Motor neuron (in vitro differentiated cells): ENCODE data around the gene TOP3B. TPM values are rescaled to one million over a fixed set of nuclear protein-coding genes. Genes with fewer than 3 reads are reported as not detected.
A peak's percentile ranks its signal among the peaks of the same experiment; 100 is the strongest.

ENCODE experiments used
- ATAC-seq, 8 experiments: fragments of 200-7000 bp; cut with Tn5 transposase; replicated peaks in 6 of 8; 2 replicates each; pipeline ENCODE4 v1.8.0; 2021; ENCODE audit warnings: mild to moderate bottlenecking in 8 of 8, moderate library complexity in 8 of 8
- H3K27ac ChIP-seq, 2 donors: fragments of 250-450 bp; sonication (Bioruptor Pico); 2 replicates each; pipeline ENCODE4 v1.9.0; 2021; ENCODE audit warnings: antibody characterized with exemption in 2 of 2, mild to moderate bottlenecking in 2 of 2, moderate library complexity in 1 of 2
- H3K4me1 ChIP-seq, 2 donors: fragments of 250-450 bp; sonication (Bioruptor Pico); replicated peaks in 1 of 2; 2 replicates each; pipeline ENCODE4 v1.6.1; 2021; ENCODE audit warnings: antibody characterized with exemption in 2 of 2, mild to moderate bottlenecking in 2 of 2, moderate library complexity in 1 of 2
- H3K4me3 ChIP-seq, 5 donors: fragments of 250-450 bp; sonication (Bioruptor Pico); 2 replicates each; pipeline ENCODE4 v1.9.0; 2021; ENCODE audit warnings: antibody characterized with exemption in 5 of 5, mild to moderate bottlenecking in 5 of 5, moderate library complexity in 4 of 5
- WGBS, 10 experiments: fragments of 450-650 bp; shearing (Covaris generic); methylation state at CpG; one replicate each; pipeline ENCODE4 v1.0.0; 2022; 5-methylcytosine and 5-hydroxymethylcytosine counted together
- in situ Hi-C, 9 experiments: fragments of 400-800 bp; cut with MboI; loops; one replicate each; pipeline ENCODE4 v1.15.0; 2021; ENCODE audit warnings: low sequenced_read_pairs in 9 of 9, low pct_unique_long_range_greater_than_20kb in 2 of 9; ENCODE audit not compliant: unreplicated experiment in 9 of 9
- total RNA-seq, 8 experiments: library from RNA; unstranded; fragments of 300-600 nt; gene quantifications; 2 replicates each; pipeline versions ENCODE4 v1.2.3 to v1.2.4, GENCODE V29; 2022

Gene TOP3B, protein sequence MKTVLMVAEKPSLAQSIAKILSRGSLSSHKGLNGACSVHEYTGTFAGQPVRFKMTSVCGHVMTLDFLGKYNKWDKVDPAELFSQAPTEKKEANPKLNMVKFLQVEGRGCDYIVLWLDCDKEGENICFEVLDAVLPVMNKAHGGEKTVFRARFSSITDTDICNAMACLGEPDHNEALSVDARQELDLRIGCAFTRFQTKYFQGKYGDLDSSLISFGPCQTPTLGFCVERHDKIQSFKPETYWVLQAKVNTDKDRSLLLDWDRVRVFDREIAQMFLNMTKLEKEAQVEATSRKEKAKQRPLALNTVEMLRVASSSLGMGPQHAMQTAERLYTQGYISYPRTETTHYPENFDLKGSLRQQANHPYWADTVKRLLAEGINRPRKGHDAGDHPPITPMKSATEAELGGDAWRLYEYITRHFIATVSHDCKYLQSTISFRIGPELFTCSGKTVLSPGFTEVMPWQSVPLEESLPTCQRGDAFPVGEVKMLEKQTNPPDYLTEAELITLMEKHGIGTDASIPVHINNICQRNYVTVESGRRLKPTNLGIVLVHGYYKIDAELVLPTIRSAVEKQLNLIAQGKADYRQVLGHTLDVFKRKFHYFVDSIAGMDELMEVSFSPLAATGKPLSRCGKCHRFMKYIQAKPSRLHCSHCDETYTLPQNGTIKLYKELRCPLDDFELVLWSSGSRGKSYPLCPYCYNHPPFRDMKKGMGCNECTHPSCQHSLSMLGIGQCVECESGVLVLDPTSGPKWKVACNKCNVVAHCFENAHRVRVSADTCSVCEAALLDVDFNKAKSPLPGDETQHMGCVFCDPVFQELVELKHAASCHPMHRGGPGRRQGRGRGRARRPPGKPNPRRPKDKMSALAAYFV
- 10 to 100 TPM in 7 of 8 experiments, 1 to 10 TPM in 1; 8.7 to 46.8 (median 20.5) TPM for total RNA-seq

DNA sequence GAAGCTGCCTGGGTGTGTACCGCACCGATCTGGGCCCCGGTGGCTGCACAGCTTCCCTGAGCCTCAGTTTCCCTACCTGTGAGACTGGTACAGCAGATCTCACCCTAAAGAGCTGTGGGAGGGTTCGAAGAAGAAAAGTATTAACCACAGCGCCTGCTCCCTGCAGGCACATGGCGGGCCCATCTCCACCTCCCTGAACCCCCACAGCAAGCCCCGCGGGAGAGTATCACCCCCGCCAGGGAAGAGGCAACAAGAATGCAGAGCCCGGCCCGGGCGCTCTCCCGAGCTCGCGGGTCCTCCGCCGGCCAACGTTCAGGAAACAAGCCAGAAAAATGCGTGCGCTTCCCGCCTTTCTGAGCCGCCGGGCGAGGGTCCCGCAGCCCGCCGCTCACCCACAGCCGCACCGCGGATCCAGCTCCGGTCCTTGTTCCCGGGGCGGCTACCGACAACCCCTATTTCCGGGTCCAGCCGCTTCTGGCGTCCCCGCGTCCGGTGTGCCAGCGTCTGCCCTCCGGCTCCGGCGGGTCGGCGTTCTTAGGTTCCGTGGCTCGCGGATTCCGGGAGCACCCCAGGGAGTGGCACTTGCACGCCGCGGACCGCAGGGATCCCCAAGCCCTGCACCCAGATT, at the start of gene TOP3B:
TOP3B (minus strand) TSS at position 450 of the 628 bp plus-strand sequence. CDS start 7,078 bp downstream, outside the sequence.
- 0 to 1% (median 0%) methylated on average over 3 to 48 of the region's 54 CpGs; no CpG with 5 or more reads in 5 of the 10 experiments for WGBS, 10 experiments
- H3K27ac ChIP-seq: peak within 1 kb of the TSS; percentile 48 to 89
- peak within 1 kb of the TSS; percentile 87 to 100 (median 99) for H3K4me3 ChIP-seq
- in situ Hi-C loops: no loop called here
- peaks cover 5 to 8% of the 10 kb centered on the region in 2 donors for H3K4me1 ChIP-seq
- ATAC-seq: peak; percentile 87 to 97 (median 92)

DNA sequence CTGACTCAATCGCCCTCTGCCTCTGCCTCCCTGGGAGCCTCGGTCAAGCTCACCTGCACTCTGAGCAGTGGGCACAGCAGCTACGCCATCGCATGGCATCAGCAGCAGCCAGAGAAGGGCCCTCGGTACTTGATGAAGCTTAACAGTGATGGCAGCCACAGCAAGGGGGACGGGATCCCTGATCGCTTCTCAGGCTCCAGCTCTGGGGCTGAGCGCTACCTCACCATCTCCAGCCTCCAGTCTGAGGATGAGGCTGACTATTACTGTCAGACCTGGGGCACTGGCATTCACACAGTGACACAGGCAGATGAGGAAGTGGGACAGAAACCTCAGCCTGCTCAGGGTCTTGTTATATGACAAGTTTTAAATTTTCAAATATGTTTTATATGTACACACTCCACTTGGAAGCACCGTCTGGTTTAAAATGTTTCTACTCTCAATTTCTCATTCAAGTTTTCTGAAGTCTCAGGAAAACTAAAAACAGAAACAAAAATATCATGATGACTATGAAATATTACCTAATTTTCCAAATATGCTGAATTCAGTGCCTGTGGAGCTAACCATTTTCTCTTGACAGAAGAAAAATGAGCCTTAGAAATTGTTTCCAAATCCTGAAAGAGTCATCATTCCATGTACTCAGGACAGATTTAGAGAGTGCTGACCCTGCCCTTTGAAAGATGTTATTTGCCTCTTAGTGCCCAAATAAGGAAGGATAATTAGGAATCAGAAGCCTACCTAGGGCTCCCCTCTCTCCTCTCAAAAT, 48.8 kb upstream of the TOP3B start:
- no peaks in the 10 kb centered on the region for H3K4me1 ChIP-seq
- 0 to 82% (median 69%) methylated on average over 1 to 5 of the region's 9 CpGs; no CpG with 5 or more reads in 2 of the 10 experiments for WGBS, 10 experiments
- H3K27ac ChIP-seq: no peak overlapping the region
- in situ Hi-C loops: no loop called here
- ATAC-seq: no peak
- H3K4me3 ChIP-seq: no peak overlapping the region

DNA sequence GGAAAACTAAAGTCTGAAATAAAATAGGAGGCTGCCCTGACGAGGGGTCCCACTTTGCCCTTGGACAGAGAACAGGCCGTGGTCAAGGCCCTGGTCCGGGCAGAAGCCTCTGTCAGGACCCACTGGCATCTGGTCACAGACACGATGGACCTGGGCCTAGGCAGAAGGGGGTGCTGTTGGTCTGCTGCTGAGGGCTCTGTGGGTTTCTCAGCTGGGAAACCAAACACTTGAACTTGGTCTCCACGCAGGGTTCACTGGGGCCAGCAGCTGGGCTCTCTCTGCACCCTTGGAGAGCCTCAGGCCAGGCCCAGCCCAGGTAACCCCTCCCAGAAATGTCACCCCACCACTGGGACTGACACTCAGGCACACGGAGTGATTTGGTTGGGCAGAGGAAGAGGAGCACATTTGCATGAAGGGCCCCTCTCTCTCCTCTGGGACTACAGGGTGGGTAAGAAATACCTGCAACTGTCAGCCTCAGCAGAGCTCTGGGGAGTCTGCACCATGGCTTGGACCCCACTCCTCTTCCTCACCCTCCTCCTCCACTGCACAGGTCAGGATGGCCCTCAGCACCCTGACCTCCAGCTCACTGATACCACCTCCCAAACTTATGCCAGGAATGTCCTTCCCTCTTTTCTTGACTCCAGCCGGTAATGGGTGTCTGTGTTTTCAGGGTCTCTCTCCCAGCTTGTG, 48.1 kb upstream of the TOP3B start:
- ATAC-seq: peak in 7 of 8 experiments; percentile 32 to 99 (median 47)
- peak overlapping the region in 1 of 2 donors; percentile 14 for H3K27ac ChIP-seq
- in situ Hi-C loops: no loop called here

DNA sequence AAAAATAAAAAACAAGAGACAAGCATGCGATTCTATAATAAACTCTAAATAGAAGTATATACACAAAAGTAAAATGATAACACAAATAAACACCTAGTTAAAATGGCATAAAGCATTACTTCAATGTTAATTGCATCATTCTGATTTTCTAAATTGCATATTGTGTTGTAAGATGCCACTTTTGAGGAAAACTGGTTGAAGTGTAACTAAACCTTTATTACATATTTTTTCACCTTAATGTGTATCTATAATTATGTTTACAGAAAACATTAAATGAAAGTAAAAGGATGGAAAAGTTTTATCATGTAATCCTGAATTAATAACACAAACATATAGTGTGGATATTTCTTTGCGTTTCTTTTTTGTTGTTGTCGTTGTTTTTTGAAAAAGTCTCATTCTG, 45.4 kb upstream of the TOP3B start:
- in situ Hi-C loops: no loop called here
- Histone ChIP-seq H3K27ac (peak overlapping the region in 1 of 2 donors; percentile 37), H3K4me3 (no peak overlapping the region), H3K4me1 (no peaks in the 10 kb centered on the region)
- 71 to 100% (median 87%) methylated on average over 1 to 3 of the region's 3 CpGs; no CpG with 5 or more reads in 1 of the 10 experiments for WGBS, 10 experiments
- no peak for ATAC-seq

More for the DNA sequence above, 48.1 kb upstream of the TOP3B start:
- WGBS, 10 experiments: 60 to 100% (median 75%) methylated on average over 1 to 4 of the region's 7 CpGs; no CpG with 5 or more reads in 6 of the 10 experiments
- no peaks in the 10 kb centered on the region for H3K4me1 ChIP-seq
- H3K4me3 ChIP-seq: no peak overlapping the region

DNA sequence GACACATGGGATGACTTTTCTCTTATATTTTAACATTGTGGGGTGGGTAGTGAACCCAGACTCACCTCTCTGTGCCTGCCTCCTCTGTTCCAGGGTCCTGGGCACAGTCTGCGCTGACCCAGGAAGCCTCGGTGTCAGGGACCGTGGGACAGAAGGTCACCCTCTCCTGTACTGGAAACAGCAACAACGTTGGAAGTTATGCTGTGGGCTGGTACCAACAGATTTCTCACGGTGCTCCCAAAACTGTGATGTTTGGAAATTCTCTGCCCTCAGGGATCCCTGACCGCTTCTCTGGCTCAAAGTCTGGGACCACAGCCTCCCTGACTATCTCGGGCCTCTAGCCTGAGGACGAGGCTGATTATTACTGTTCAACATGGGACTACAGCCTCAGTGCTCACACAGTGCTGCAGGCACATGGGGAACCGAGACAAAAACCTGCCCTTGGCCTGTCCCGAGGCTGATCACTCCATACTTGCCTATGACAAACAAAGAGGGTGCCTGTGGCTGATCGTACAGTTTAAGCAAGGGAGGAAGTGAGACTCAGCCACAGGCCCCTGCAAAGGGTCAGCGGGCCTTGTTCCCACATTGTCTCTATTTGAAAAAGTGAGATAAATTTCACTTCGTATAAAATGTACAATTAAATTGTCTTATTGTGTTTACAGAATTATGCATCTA, 43.7 kb upstream of the TOP3B start:
- ATAC-seq: no peak
- in situ Hi-C loops: no loop called here
- Histone ChIP-seq H3K4me3 (no peak overlapping the region), H3K4me1 (no peaks in the 10 kb centered on the region), H3K27ac (no peak overlapping the region)
- WGBS, 10 experiments: 53 to 94% (median 77%) methylated on average over 1 to 7 of the region's 13 CpGs; no CpG with 5 or more reads in 1 of the 10 experiments

DNA sequence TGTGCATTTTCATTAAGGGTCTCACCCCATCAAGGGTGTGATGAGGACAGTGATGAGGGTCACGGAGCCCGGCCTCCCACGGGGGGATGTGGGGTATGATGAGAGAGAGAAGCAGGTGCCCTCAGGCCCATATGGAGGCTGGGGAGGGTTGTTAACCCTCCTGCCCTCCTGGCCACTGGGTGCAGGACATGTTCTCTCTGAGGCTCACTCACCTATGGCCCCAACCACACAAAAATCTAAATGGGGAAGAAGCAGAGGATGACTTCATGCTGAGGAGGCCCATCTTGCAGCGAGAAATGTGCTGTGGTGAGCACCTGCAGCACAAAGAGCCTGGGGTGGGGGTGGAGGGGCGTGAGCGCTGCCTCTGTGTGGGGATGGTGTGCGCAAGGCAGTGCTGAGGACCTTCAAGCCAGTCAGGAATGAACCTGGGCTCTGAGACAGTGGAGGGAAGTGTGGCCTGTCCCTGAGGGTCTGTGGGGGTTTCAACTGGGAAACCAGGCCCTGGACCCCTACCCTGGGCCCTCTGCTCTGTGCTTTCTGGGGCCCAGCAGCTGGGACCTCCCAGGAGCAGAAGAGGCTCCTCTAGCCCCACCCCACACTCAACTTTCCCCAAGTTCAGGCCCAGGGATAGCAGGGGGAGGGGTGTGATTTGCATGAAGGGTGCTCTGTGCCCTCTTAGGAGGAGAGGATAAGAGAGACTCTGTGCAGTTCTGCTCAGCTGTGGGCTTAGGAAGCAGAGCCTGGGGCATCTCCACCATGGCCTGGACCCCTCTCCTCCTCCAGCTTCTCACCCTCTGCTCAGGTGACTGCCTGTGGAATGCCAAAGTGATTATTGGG, 43.0 kb upstream of the TOP3B start:
- H3K27ac ChIP-seq: no peak overlapping the region
- no peak for ATAC-seq
- H3K4me1 ChIP-seq: no peaks in the 10 kb centered on the region
- in situ Hi-C loops: no loop called here
- WGBS, 10 experiments: 40 to 93% methylated on average over 3 of the region's 7 CpGs; no CpG with 5 or more reads in 8 of the 10 experiments
- no peak overlapping the region for H3K4me3 ChIP-seq

DNA sequence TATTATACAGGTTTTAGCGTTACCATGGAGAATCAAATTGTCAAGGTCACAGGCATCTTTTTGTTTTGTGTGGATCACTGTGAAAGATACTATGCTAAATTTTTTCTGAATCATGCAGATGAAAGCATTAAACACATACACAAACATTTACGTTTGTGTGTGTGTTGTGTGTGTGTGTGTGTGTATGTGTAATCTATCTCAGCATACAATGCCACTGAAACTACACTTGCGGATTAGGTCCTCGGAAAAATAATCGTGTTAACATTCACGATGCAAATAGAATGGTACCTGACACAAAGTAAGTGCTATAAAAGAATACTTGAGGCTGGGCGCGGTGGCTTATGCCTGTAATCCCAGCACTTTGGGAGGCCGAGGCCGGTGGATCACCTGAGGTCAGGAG, 41.9 kb upstream of the TOP3B start:
- 67 to 100% (median 90%) methylated on average over 1 to 7 of the region's 10 CpGs for WGBS, 10 experiments
- Histone ChIP-seq H3K4me1 (no peaks in the 10 kb centered on the region), H3K27ac (no peak overlapping the region), H3K4me3 (no peak overlapping the region)
- in situ Hi-C loops: no loop called here
- ATAC-seq: no peak

DNA sequence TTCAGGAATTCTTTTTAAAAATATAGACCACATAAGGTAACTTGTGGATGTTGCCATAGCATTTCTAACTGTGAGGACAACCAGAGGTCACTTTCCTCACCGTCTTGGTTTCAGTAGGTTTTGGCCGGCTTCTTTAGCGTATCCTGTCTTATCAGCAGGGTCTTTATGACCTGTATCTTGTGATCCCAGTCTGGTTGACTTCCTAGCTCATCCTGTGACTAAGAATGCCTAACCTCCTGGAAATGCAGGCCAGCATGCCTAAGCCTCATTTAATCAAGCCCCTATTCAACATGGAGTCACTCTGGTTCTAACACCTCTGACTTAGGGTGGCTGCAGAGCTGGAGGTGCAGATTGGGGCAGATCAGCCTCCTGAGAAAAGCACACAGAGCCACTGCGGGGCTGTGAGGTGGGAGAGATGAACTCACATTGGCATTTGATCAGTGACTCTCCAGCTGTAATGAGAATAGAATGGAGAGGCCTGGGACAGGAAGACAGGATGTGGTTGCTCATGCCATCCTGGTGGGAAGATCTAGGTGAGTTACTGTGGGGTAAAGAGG, 41.1 kb upstream of the TOP3B start:
- H3K4me3 ChIP-seq: no peak overlapping the region
- 54 to 97% (median 77%) methylated on average over 1 to 4 of the region's 4 CpGs; no CpG with 5 or more reads in 2 of the 10 experiments for WGBS, 10 experiments
- in situ Hi-C loops: no loop called here

DNA sequence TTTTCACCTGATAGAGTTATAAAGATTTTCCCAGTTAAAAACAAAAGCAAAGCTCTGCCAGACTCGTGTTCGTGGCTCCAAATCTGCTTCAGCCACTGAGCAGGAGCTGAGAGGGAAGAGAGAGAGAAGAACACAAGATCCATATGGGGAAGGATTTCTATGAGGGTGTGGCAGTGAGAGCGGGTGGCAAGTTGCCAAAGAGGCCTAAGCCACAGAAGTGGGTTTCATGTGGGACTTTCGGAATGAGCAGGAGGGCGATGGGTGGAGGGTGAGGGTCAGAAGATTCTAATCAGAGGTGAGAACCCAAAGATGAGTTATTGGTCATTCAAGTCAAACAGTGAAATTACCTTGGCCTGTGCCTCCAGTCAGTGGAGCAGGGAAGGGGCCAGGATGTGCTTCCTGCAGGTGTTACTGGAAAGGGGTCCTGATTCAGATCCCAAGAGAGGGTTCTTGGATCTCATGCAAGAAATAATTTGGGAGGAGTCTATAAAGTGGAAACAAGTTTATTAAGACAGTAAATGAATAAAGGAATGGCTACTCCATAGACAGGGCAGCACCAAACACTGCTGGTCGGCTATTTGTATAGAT, 40.5 kb upstream of the TOP3B start:
- peaks cover 0 to 3% of the 10 kb centered on the region in 2 donors for H3K4me1 ChIP-seq
- WGBS, 10 experiments: 67 to 100% (median 84%) methylated on average over 1 to 5 of the region's 6 CpGs; no CpG with 5 or more reads in 4 of the 10 experiments
- H3K4me3 ChIP-seq: no peak overlapping the region
- in situ Hi-C loops: no loop called here
- no peak overlapping the region for H3K27ac ChIP-seq
- ATAC-seq: peak in 3 of 8 experiments; percentile 31 to 64 (median 62)

More for the DNA sequence above, 41.1 kb upstream of the TOP3B start:
- Histone ChIP-seq H3K4me1 (no peaks in the 10 kb centered on the region), H3K27ac (no peak overlapping the region)
- ATAC-seq: no peak

DNA sequence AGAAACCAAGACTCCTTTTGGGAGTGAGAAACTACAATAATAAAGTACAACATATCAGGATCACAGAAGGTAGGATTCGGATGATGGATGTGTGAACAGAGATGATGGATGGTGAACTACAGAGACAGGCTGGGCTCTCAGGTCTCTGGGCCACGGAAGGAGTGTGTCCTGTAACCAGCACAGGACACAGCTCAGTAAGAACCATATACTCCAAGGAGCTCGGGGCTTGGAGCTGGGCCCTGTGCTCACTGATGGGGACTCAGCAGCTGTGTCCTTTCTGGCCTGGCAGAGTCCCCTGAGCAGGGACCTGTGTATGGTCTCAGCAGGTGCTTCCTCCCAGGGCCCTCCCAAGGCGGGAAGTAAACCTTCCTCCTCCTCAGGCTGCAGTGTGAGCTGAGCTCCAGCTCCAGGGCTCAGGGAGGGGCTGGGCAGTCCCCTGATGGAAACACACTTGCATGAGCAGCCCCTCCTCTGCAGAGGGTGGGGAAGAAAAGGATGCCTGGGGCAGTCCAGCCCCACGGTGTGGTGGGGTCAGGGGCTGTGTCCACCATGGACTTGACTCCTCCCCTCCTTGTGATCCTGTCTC, 39.8 kb upstream of the TOP3B start:
- Histone ChIP-seq H3K4me1 (peaks cover 0 to 5% of the 10 kb centered on the region in 2 donors), H3K27ac (peak overlapping the region; percentile 30 to 51), H3K4me3 (no peak overlapping the region)
- ATAC-seq: peak in 3 of 8 experiments; percentile 80 to 89 (median 86)
- in situ Hi-C loops: no loop called here
- 0 to 80% (median 50%) methylated on average over 1 to 3 of the region's 5 CpGs; no CpG with 5 or more reads in 4 of the 10 experiments for WGBS, 10 experiments
